HG03558 (cell line): Measurements from ENCODE around the gene WWP2.
"Not testable (repeated sequence)": the region's sequence is repeated elsewhere in the genome, so short reads cannot be mapped to it uniquely, and the experiment has no call there.

ENCODE experiments used
- ATAC-seq: cut with Tn5 transposase; IDR thresholded peaks from one replicate; pipeline ENCODE4 v1.9.1; 2021; ENCODE audit warnings: moderate number of reproducible peaks; ENCODE audit not compliant: unreplicated experiment; ENCODE audit errors: extremely low read depth

Gene WWP2

GRCh38 chr16:69791391-69791847 lies 29.3 kb downstream of the WWP2 start:
- ATAC-seq = not testable (repeated sequence)

- no peak for ATAC-seq
These were observed 31.4 kb downstream of the WWP2 start for GRCh38 chr16:69793526-69793925.

DNA sequence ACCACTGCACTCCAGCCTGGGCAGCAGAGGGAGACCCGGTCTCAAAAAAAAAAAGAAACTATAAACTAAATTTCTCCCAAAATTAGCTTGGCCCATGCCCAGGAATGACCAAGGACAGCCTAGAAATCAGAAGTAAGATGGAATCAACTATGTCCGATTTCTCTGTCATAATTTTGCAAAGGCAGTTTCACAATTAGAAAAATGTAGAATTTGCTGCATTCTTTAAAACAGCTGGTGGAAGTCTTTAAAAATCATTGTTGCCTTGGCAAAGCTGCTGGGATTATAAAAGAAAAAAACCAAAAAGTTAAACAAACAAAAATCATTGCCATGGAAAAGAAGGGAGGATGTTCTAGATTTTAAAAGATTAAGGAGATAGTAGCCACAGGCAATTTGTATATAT lies 32.4 kb downstream of the WWP2 start:
- ATAC-seq = no peak

GRCh38 chr16:69796285-69797118 lies 34.4 kb downstream of the WWP2 start:
- no peak for ATAC-seq

DNA sequence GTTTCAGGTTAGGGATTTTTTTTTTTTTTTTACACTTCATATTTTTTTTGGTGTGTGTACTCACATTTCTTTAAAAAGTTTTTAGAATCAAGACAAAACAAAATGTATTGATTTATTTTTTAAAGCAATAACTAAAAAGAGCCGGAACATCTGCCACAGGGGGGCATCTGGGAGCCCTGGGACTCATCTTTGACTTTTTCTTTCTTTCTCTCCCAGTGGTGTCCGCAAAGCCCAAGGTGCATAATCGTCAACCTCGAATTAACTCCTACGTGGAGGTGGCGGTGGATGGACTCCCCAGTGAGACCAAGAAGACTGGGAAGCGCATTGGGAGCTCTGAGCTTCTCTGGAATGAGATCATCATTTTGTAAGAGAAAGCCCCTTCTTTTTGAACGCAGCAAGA lies 36.3 kb downstream of the WWP2 start:
- no peak for ATAC-seq

DNA sequence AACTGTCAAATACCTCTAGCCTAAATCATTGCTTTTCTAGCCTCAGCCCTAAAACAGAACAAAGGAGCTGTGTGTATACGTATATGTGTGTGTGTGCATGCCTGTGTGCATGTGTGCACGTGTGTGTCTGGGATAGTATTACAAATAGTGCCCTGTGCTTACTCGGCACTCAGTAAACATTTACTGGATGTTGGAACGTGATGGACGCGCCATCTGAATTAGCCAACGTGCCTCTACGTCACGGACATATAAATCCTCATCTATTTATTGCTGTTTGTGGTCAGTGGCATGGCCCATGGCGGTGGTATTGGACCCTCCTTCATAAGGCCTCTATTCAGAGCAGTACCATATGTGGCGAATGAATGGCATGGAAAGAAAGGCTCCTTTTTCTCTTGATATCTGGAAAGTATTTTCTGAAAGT lies 37.5 kb downstream of the WWP2 start:
- no peak for ATAC-seq

DNA sequence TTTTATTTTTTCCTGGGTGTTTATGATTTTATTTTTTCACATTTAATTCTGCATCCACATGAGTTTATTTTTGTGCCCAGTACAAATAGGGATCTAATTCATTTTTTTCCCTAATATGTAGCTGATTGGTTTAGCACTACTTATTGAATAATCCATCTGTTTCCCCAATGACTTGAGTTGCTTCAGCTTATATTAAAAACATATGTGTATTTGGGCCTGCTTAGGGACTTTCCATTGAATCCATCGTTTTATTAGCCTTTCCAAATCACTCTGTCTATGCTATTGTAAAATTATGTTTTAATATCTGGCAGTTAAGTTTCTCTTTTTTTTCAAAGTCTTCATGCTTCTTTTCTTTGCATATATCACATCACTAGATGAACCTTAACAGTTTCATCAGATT lies 42.2 kb downstream of the WWP2 start:
- ATAC-seq = no peak

DNA sequence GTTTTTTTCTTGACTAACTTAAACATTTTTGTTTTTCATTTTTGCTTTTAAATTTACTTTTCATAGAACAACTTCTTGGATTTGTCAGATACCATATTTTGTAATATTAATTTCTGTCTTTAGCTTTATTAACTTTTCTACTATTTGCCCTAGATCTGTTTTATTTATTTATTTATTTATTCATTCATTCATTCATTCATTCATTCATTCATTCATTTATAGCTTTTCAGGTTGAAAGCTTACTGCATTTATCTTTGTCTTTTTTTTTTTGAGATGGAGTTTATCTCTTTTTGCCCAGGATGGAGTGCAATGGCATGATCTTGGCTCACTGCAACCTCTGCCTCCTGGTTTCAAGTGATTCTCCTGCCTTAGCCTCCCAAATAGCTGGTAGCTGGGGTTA lies 44.6 kb downstream of the WWP2 start:
- ATAC-seq = not testable (repeated sequence)

- no peak for ATAC-seq
These were observed 50.5 kb downstream of the WWP2 start for GRCh38 chr16:69812688-69813014.

DNA sequence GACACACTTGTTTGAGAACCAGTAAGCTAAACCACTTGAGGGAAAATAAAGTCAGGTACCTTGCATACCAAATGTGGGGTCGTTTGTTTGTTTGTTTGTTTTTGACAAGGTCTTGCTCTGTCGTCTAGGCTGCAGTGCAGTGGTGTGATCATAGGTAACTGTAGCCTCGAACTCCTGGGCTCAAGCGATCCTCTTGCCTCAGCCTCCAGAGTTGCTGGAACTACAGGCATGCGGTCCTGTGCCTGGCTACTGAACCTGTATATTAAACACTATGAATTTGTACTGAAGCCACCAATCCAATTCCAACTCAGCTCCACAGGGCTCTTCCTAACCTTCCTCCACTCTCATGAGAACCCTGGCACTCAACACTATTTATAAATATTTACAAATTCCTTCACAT lies 51.9 kb downstream of the WWP2 start:
- ATAC-seq = no peak

GRCh38 chr16:69814561-69814960 lies 52.4 kb downstream of the WWP2 start:
- no peak for ATAC-seq

- ATAC-seq = not testable (repeated sequence)
These were observed 53.2 kb downstream of the WWP2 start for GRCh38 chr16:69815216-69815883.

- ATAC-seq = no peak
These were observed 54.9 kb downstream of the WWP2 start for GRCh38 chr16:69816996-69817395.

- no peak for ATAC-seq
These were observed 56.9 kb downstream of the WWP2 start for GRCh38 chr16:69818891-69819545.

DNA sequence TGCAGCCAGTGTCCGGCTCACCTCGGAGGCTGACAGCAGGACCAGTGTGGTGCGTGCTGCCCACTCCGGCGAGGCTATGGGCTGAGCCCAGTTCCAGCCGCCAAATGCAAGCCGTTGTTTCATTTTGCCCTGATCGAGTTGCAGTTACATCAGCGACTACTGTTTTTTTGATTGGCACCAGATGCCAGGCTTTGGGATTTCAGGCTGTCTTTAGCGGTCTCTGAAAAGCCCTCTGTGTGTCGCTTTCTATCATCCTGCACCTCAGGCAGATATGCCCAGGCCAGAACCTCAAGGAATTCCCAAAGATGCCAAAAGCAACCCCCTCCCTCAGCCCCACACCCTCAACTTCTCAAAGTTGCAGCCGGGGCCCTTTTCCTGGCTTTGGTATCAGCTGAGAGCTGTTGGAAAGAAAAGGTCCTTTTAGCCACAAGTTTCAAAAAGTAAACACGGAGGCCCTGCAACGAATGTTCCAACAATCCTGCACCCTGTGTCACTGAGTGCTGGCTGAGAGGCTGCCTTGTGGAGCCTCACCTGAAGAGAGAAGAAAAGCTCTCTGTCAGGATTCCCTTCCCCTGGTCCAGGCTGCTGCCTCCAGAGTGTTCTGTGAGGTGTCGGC lies 58.9 kb downstream of the WWP2 start:
- no peak for ATAC-seq

- no peak for ATAC-seq
These were observed 59.7 kb downstream of the WWP2 start for GRCh38 chr16:69821844-69822173.

GRCh38 chr16:69822174-69822935 lies 60.2 kb downstream of the WWP2 start:
- ATAC-seq = no peak

DNA sequence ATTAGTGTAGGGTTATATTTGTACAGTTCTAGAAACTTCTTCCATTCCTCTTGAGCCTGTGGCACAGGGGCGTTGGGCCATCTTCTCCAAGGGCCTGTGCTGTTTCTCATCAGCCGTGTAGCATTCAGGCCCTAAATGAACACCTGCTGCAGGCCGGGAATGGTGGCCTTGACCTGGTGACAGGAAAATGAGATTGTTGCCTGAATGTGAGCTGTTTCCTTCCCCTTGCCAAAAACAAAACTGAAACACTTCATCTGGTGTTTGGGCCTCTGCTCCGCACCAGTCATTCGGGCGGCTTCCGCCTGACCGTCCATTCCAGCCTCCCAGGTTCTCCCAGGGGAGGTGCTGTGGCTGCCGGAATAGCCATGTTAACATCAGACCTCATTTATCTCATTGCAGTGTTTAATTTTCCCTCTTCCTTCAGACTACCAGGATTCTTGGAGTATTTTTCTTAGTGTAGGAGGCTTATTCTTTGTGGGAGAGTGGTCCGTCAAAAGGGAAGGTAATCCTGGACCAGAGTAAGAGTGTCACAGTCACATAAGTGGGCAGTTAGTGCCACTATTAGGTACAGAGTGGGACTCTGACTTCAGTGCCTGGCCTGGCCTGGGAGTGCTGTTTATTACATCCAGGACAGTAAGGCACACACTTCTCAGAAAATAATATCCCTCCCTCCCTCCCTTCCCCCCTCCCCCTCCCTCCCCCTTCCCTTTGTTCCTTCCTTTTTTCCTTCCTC lies 61.9 kb downstream of the WWP2 start:
- peak; percentile 76 for ATAC-seq

- not testable (repeated sequence) for ATAC-seq
These were observed 62.5 kb downstream of the WWP2 start for GRCh38 chr16:69824564-69825142.
